Inferior parietal cortex (tissue), 1 donor: Measurements from ENCODE around the gene DNAI4.
"Not testable (repeated sequence)": the region's sequence is repeated elsewhere in the genome, so short reads cannot be mapped to it uniquely, and the experiment has no call there.

ENCODE experiments used
- DNase-seq: peaks from one replicate; pipeline ENCODE4 v3.0.0-alpha.2; 2016; ENCODE audit errors: extremely low spot score

Gene DNAI4

GRCh38 chr1:66929146-66929688 lies 4.6 kb upstream of the DNAI4 start:
- DNase-seq = peak; percentile 23

DNA sequence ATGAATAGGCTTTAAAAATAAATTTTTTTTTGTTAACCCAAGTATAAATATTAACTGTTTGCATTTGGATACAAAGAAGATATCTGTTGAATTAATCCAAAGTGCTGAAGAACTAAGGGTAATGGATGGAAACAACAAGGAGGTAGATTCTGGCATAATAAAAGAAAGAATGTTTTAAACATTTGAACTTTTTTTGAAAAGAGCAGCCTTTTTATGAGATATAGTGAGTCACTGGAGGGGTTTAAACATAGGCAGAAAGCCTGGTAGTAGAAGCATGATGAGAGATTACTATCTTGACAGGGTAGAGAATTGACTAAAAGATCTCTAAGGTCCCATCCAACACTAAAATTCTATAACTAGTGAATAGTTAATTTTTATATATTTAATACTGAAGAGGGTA lies 2.9 kb upstream of the DNAI4 start:
- DNase-seq = no peak

GRCh38 chr1:66925944-66926343 lies 1.3 kb upstream of the DNAI4 start:
- no peak for DNase-seq

GRCh38 chr1:66925558-66925910 lies 878 bp upstream of the DNAI4 start:
- DNase-seq = no peak

DNA sequence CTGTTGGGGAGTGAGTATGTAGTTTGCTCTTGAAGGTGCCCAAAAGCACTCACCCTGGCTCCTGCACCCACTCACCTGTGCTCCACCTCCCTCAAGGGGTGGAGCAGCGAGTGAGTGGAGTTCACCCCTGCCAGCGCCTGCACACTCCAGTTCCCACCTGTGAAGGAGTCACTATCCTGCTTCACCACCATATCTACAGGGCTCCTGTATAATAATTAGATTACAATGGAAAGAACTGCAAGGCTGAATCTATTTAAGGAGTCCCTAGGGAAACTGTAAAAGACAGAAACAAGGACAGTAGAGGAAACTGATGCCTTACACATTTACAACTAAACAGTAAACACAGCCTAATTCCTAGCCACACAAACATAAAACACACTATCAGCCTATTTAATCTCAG lies 4.1 kb downstream of the DNAI4 start:
- no peak for DNase-seq

DNA sequence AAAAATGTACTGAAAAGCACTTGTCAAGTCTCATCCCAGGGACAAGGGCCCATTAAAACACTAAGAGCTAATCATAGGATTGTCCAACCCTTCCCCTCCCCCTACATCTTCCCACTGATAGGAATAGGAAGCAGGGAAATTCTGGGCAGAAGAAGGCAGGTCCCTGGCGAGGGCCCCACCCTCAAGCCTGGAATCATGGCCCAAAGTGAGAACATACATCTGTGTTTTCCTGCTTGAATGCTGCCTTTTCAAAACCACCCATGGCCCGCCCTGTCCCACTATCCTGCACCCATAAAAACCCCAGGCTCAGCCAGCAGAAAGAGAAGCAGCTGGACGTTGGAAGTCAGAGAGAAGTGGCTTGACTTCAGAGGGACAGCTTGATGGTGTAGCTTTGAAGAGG lies 4.8 kb downstream of the DNAI4 start:
- DNase-seq = no peak

GRCh38 chr1:66919063-66919462 lies 5.6 kb downstream of the DNAI4 start:
- no peak for DNase-seq

- no peak for DNase-seq
Observed at GRCh38 chr1:66917476-66917875, 7.2 kb downstream of the DNAI4 start.

DNA sequence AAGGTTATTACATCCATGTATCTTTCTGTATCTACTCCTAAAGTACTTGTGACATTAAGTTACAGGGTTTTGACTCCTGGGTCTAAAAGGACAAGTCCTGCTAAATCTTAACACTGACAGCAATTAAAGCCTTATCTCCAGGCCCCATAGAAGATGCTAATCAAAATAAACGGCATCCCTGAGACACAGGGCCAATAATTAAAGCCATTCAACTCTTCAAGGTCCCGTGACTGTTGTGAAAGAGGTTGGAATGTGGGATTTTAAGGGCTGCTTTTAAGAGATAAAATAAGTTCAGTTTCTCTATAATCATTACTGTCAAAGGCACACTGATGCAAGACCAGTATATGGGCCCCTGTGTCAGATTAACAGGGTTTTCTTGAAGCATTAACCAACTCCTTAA lies 8.3 kb downstream of the DNAI4 start:
- no peak for DNase-seq

- not testable (repeated sequence) for DNase-seq
Observed at GRCh38 chr1:66915203-66915602, 9.5 kb downstream of the DNAI4 start.

DNA sequence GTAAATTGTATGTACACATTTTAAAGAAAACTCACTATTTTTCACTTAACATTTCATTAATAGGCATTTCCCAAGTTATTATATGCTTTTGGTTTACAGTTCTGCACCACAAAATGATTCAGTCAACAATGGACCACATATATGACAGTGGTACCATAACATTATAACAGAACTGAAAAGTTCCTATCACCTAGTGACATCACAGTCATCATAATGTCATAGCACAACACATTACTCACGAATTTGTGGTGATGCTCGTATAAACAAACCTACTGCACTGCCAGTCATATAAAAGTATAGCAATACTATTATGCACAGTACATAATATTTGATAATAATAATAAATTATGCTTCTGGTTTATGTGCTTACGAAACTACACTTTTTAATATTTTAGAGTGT lies 30.9 kb downstream of the DNAI4 start:
- no peak for DNase-seq

- DNase-seq = no peak
Observed at GRCh38 chr1:66890621-66891020, 34.0 kb downstream of the DNAI4 start.

GRCh38 chr1:66889030-66889429 lies 35.6 kb downstream of the DNAI4 start:
- DNase-seq = no peak

- no peak for DNase-seq
Observed at GRCh38 chr1:66876664-66877063, 48.0 kb downstream of the DNAI4 start.

GRCh38 chr1:66873111-66873510 lies 51.5 kb downstream of the DNAI4 start:
- DNase-seq = no peak

- DNase-seq = not testable (repeated sequence)
Observed at GRCh38 chr1:66872024-66872423, 52.6 kb downstream of the DNAI4 start.

GRCh38 chr1:66867501-66867900 lies 57.2 kb downstream of the DNAI4 start:
- no peak for DNase-seq

- no peak for DNase-seq
Observed at GRCh38 chr1:66860529-66860928, 64.1 kb downstream of the DNAI4 start.

- DNase-seq = no peak
Observed at GRCh38 chr1:66853379-66853778, 71.3 kb downstream of the DNAI4 start.

GRCh38 chr1:66852870-66853269 lies 71.8 kb downstream of the DNAI4 start:
- DNase-seq = no peak

DNA sequence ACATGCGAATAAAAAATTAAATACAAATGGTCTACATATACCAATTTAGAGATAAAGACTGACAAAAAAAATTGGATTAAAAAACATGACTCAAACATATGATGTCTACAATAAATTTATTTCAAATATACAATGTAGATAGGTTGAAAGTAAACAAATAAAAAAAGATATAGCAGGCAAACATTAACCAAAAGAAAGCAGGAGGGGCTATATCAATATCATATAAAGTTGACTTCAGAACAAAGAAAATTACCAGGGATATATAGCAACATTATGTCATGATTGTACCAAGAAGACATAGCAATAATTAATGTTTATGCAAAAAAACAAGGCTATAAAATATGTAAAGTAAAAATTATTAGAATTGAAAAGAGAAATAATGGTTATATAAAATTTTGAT lies 73.7 kb downstream of the DNAI4 start:
- DNase-seq = no peak

DNA sequence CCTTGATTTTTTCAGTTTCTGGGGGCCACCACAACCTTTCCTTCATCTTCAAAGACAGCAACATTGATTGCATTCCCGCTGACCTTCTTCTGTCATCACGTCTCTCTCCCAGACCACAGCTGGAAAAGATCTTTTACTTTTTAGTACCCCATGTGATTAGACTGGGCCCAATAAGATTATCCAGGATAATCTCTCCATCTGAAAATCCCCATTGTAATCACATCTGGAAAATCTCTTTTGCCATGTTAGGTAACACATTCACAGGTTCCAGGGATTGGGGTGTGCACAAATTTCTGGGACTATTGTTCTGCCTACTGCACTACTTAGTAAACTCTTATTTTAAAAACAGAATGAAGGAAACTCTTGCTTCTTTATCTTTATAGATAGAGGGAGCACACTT lies 76.5 kb downstream of the DNAI4 start:
- DNase-seq = no peak

DNA sequence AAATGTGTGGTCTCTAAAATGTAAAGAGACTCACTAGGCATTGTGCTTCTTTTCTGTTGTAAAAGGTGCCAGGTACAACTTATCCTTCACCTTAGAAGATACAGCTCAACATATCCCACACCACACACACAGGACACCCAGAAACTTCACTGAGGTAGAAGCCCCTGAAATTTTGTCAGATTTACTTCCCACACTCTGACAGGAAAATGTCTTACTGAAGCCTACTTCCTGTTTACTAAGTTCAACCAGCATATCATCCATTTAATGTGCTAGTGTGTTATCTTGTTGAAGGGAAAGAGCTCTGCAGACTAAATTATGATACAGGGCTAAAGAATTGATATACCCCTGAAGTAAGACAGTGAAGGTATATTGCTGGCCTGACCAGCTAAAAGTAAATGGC lies 83.7 kb downstream of the DNAI4 start:
- no peak for DNase-seq

- DNase-seq = no peak
Observed at GRCh38 chr1:66834926-66835325, 89.7 kb downstream of the DNAI4 start.

DNA sequence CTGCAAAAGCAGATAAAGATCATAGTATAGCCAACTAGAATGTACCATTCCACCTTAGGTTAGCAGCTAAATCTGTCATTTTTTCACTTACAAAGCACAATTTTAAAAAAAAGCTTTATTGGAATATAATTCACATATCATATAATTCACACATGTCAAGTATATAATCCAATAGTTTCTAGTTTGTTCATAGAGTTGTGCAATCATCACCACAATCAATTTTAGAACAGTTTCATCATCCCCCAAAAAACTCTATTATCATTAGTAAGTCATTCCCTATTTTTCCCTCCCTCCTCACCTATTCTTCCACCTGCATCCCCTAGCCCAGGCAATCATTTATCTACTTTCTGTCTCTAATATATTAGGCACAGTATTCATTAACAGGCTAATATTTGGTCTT lies 91.5 kb downstream of the DNAI4 start:
- DNase-seq = no peak
